ENCODE results near the gene COL6A3. TPM values are rescaled to one million over a fixed set of nuclear protein-coding genes. Genes with fewer than 3 reads are reported as not detected.

The COL6A3 gene
- total and polyA plus RNA-seq, 11 donors = 17.4 to 290 (median 87.3) TPM

- Histone ChIP-seq H3K36me3 (peaks cover 0 to 81% (median 16%) of the 10 kb centered on the region in 9 donors), H3K27me3 (no peaks in the 10 kb centered on the region), H3K9me3 (peaks cover 0 to 11% (median 0%) of the 10 kb centered on the region in 12 donors), H3K4me1 (no peaks in the 10 kb centered on the region), H3K4me3 (no peak overlapping the region), H3K27ac (peak overlapping the region in 1 of 12 donors; percentile 82)
- TF ChIP-seq, protein P1, sequence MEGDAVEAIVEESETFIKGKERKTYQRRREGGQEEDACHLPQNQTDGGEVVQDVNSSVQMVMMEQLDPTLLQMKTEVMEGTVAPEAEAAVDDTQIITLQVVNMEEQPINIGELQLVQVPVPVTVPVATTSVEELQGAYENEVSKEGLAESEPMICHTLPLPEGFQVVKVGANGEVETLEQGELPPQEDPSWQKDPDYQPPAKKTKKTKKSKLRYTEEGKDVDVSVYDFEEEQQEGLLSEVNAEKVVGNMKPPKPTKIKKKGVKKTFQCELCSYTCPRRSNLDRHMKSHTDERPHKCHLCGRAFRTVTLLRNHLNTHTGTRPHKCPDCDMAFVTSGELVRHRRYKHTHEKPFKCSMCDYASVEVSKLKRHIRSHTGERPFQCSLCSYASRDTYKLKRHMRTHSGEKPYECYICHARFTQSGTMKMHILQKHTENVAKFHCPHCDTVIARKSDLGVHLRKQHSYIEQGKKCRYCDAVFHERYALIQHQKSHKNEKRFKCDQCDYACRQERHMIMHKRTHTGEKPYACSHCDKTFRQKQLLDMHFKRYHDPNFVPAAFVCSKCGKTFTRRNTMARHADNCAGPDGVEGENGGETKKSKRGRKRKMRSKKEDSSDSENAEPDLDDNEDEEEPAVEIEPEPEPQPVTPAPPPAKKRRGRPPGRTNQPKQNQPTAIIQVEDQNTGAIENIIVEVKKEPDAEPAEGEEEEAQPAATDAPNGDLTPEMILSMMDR (IDR thresholded peaks at IDR 0.05) = no peak
- TF ChIP-seq POLR2A (IDR thresholded peaks at IDR 0.05) = no peak
- ATAC-seq (no peak), DNase-seq (no peak)
- intact Hi-C loops (cut with DNase I) = no loop called here
- 48 to 55% (median 50%) methylated on average over 3 of the region's 3 CpGs for WGBS, 4 donors
Measured at GRCh38 chr2:237379636-237380035, 34.3 kb downstream of the COL6A3 start.

DNA sequence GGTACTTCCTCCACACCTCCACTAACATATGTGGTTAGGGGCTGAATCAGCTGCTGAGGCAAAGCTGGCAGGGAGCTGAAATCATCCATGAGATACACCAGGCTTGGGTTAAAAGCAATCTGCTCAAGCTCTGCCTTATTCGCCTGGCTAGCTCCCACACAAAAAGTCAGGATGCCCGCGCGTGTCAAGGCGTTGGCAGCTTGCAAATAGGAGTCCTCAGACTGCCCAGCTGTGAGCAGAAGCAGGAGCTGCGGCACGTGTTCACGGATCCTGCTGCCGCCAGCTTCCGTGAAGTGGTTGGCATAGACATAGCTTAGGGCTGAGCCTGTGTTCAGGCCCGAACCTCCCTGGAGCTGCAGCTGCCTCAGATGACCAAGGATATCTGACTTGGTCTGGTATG is 35.3 kb downstream of the COL6A3 start:
- H3K36me3 ChIP-seq = peaks cover 0 to 87% (median 11%) of the 10 kb centered on the region in 9 donors

DNA sequence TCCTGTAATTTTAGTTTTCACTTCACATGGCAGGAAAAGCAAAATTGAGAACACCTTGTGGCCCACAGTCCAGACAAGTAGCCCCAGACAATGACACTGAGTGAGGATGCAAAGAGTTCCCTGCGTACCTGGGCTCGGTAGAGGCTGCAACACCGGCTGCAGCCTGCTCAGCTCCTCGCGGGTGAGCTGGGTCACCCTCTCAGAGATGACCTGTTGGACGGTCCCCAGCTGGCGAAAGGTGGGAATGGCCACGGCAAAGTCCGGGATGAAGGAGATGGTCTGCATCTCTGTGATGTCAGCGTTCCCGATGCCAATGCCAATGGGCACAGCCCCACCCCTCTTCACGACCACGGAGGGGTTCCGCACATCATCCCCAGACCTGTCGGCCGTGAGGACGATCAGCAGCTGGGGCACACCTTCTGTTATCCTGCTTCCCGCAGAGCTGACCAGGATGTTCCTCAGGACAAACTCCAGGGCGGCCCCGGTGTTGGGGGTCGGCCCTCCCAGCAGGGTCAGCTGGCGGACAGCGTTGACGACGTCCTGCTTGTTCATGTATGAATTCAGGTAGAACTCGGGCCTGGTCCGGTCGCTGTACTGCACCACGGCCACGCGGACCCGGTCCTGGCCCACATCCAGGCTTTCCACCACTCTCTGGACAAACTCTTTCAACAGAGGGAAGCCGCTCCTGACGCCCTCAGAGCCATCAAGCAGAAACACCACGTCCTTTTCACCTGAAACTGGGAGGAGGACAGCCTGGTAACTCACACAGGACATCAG is 39.5 kb downstream of the COL6A3 start:
- peaks cover 0 to 4% (median 0%) of the 10 kb centered on the region in 12 donors for H3K9me3 ChIP-seq
- TF ChIP-seq, protein P1 (IDR thresholded peaks at IDR 0.05) = no peak
- TF ChIP-seq POLR2A (IDR thresholded peaks at IDR 0.05) = no peak
- no peak overlapping the region for H3K4me3 ChIP-seq
- H3K4me1 ChIP-seq = no peaks in the 10 kb centered on the region
- DNase-seq (no peak), ATAC-seq (no peak)
- 91 to 92% (median 92%) methylated on average over 34 to 35 of the region's 35 CpGs for WGBS, 4 donors
- peak overlapping the region in 1 of 12 donors; percentile 82 for H3K27ac ChIP-seq
- intact Hi-C loops (cut with DNase I) = no loop called here
- H3K27me3 ChIP-seq = no peaks in the 10 kb centered on the region
- peaks cover 0 to 98% (median 10%) of the 10 kb centered on the region in 9 donors for H3K36me3 ChIP-seq

More for the DNA sequence above, 35.3 kb downstream of the COL6A3 start:
- Histone ChIP-seq H3K4me3 (no peak overlapping the region), H3K27me3 (no peaks in the 10 kb centered on the region), H3K27ac (peak overlapping the region in 1 of 12 donors; percentile 82), H3K9me3 (peaks cover 0 to 11% (median 0%) of the 10 kb centered on the region in 12 donors), H3K4me1 (no peaks in the 10 kb centered on the region)
- WGBS, 4 donors = 81 to 95% (median 94%) methylated on average over 10 to 11 of the region's 11 CpGs
- ATAC-seq = no peak
- TF ChIP-seq POLR2A (IDR thresholded peaks at IDR 0.05) = no peak
- TF ChIP-seq, protein P1 (IDR thresholded peaks at IDR 0.05) = no peak
- intact Hi-C loops (cut with DNase I) = no loop called here
- no peak for DNase-seq

- DNase-seq (no peak), ATAC-seq (no peak)
- Histone ChIP-seq H3K27me3 (no peaks in the 10 kb centered on the region), H3K9me3 (no peaks in the 10 kb centered on the region), H3K4me1 (no peaks in the 10 kb centered on the region), H3K4me3 (no peak overlapping the region), H3K36me3 (peaks cover 0 to 96% (median 16%) of the 10 kb centered on the region in 9 donors), H3K27ac (peak overlapping the region in 1 of 12 donors; percentile 44)
- intact Hi-C loops (cut with DNase I) = no loop called here
- TF ChIP-seq, protein P1 (IDR thresholded peaks at IDR 0.05) = no peak
- no peak for TF ChIP-seq POLR2A (IDR thresholded peaks at IDR 0.05)
- WGBS, 4 donors = 88 to 92% (median 91%) methylated on average over 23 to 24 of the region's 24 CpGs
Measured at GRCh38 chr2:237371856-237372255, 42.1 kb downstream of the COL6A3 start.
